Lower lobe of right lung (tissue), 2 donors: ENCODE measurements around the gene ANKRD52. TPM values are rescaled to one million over a fixed set of nuclear protein-coding genes. Genes with fewer than 3 reads are reported as not detected.
"Not testable (repeated sequence)": the region's sequence is repeated elsewhere in the genome, so short reads cannot be mapped to it uniquely, and the experiment has no call there.

ENCODE experiments used
- ATAC-seq, 2 donors: fragments of 200-7000 bp; cut with Tn5 transposase; one replicate each; pipeline ENCODE4 v1.9.1; 2020 to 2022; ENCODE audit warnings: mild to moderate bottlenecking in 2 of 2, moderate library complexity in 2 of 2
- DNase-seq: peaks from one replicate; pipeline ENCODE4 v3.0.0-alpha.2; 2020
- H3K27ac ChIP-seq: fragments of 200-600 bp; one replicate; pipeline ENCODE4 v1.8.0; 2022
- H3K27me3 ChIP-seq: fragments of 200-600 bp; one replicate; pipeline ENCODE4 v1.8.0; 2022; ENCODE audit warnings: low read depth
- H3K36me3 ChIP-seq: fragments of 200-600 bp; one replicate; pipeline ENCODE4 v1.8.0; 2022; ENCODE audit warnings: mild to moderate bottlenecking
- H3K4me1 ChIP-seq: fragments of 200-600 bp; one replicate; pipeline ENCODE4 v1.8.0; 2022
- H3K4me3 ChIP-seq: fragments of 200-600 bp; one replicate; pipeline ENCODE4 v1.8.0; 2022; ENCODE audit warnings: mild to moderate bottlenecking
- H3K9me3 ChIP-seq: fragments of 200-600 bp; one replicate; pipeline ENCODE4 v1.8.0; 2022
- intact Hi-C: fragments of 100-400 bp; cut with DNase I; formaldehyde crosslinking; loops from one replicate; pipeline ENCODE4 v1.11.0; 2022
- total RNA-seq: library from RNA; stranded (reverse); fragmentation: NEBNext Ultra II Directional; extraction: Animal tissue kit (Norgen Biotek cat#: 25700); gene quantifications from one replicate; pipeline ENCODE4 v1.2.1, GENCODE V29; 2021
- TF ChIP-seq, protein P1 (sequence below): fragments of 200-600 bp; IDR thresholded peaks from one replicate; pipeline ENCODE4 v1.8.0; 2022; ENCODE audit warnings: antibody characterized with exemption, mild to moderate bottlenecking
- donor health status: DM: no; HTN: yes; CAD: no; lungs with severe emphysema.

ANKRD52 gene
- total RNA-seq, 1 donor from 2014 or later, result 27.8 TPM

DNA sequence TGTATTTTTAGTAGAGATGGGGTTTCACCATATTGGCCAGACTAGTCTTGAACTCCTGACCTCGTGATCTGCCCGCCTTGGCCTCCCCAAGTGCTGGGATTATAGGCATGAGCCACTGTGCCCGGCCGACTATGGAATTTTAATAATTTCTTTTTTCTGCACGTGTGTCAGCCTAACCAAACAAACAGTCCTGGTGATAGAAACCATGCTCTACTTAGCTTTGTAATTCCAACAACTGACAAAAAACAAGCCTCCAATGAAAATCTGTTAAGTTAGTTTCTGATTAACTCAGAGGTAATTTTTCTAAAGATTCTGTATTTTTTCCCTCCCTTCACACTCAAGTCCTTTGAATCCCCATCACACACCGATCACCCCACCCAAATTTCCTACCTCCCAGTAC lies 23.8 kb upstream of the ANKRD52 start:
- intact Hi-C loops, result no loop called here
- DNase-seq, result no peak
- H3K9me3 ChIP-seq, result no peaks in the 10 kb centered on the region
- no peaks in the 10 kb centered on the region for H3K27me3 ChIP-seq
- peaks cover 18% of the 10 kb centered on the region for H3K4me1 ChIP-seq
- TF ChIP-seq, protein P1, sequence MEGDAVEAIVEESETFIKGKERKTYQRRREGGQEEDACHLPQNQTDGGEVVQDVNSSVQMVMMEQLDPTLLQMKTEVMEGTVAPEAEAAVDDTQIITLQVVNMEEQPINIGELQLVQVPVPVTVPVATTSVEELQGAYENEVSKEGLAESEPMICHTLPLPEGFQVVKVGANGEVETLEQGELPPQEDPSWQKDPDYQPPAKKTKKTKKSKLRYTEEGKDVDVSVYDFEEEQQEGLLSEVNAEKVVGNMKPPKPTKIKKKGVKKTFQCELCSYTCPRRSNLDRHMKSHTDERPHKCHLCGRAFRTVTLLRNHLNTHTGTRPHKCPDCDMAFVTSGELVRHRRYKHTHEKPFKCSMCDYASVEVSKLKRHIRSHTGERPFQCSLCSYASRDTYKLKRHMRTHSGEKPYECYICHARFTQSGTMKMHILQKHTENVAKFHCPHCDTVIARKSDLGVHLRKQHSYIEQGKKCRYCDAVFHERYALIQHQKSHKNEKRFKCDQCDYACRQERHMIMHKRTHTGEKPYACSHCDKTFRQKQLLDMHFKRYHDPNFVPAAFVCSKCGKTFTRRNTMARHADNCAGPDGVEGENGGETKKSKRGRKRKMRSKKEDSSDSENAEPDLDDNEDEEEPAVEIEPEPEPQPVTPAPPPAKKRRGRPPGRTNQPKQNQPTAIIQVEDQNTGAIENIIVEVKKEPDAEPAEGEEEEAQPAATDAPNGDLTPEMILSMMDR, result no peak
- H3K27ac ChIP-seq, result no peak overlapping the region
- no peak for ATAC-seq
- H3K4me3 ChIP-seq, result no peak overlapping the region
- H3K36me3 ChIP-seq, result peaks cover 96% of the 10 kb centered on the region

DNA sequence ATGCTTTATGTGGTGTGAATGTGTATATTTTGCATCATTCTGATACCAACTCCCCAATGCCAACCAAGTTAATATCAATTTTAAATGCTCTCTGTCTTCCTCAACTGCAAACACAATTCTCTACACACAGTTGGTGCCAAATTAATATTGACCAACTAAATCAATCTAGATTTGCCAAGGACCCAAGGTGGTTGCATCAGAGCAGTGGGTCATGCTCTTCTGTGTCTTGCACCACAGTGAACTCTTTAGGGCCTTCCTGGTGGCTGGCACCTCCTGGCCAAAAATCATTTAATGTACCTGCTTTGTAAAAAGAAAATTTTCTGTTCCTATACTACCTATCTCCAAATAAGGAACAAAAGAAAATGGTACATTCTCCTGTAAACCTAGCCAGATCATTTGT lies 22.7 kb upstream of the ANKRD52 start:
- DNase-seq (no peak), ATAC-seq (peak in 1 of 2 donors; percentile 66)
- H3K4me3 ChIP-seq, result no peak overlapping the region
- intact Hi-C loops, result no loop called here
- H3K27ac ChIP-seq, result no peak overlapping the region
- peaks cover 98% of the 10 kb centered on the region for H3K36me3 ChIP-seq
- H3K9me3 ChIP-seq, result no peaks in the 10 kb centered on the region
- H3K4me1 ChIP-seq, result peaks cover 6% of the 10 kb centered on the region
- TF ChIP-seq, protein P1, result no peak
- no peaks in the 10 kb centered on the region for H3K27me3 ChIP-seq

DNA sequence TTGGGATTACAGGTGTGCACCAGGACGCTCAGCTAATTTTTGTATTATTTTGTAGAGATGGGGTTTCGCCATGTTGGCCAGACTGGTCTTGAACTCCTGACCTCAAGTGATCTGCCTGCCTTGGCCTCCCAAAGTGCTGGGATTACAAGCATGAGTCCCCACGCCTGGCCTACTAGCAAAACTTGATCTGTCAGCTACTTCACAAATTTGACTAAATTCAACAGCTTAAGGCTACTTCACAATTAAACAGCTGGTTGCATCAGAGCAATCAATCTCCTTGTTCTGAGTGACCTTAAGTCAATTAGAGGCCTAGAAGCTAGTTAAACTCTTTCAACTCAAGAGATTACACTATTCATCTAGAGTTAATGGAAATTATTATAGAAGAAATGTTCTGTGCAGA lies 20.7 kb upstream of the ANKRD52 start:
- H3K4me1 ChIP-seq, result no peaks in the 10 kb centered on the region
- no peak for ATAC-seq
- DNase-seq, result no peak
- H3K27ac ChIP-seq, result no peak overlapping the region
- intact Hi-C loops, result no loop called here
- peaks cover 100% of the 10 kb centered on the region for H3K36me3 ChIP-seq
- no peak overlapping the region for H3K4me3 ChIP-seq
- H3K27me3 ChIP-seq, result no peaks in the 10 kb centered on the region
- no peaks in the 10 kb centered on the region for H3K9me3 ChIP-seq
- TF ChIP-seq, protein P1, result no peak

DNA sequence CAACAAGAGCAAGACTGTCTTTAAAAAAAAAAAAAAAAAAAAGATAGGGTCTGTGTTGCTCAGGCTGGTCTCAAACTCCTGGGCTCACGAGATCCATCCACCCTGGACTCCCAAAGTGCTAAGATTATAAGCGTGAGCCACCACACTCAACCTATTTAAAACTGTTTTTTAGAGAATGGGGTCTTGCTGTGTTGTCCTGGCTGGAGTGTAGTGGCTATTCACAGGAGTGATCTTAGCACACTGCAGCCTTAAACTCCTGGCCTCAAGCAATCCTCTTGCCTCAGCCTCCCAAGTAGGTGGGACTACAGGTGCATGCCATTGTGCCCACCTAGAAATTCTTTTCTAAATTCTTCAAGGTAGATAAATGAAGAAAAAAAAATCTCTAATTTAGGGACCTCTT lies 16.1 kb upstream of the ANKRD52 start:
- TF ChIP-seq, protein P1, result no peak
- H3K36me3 ChIP-seq, result peaks cover 100% of the 10 kb centered on the region

DNA sequence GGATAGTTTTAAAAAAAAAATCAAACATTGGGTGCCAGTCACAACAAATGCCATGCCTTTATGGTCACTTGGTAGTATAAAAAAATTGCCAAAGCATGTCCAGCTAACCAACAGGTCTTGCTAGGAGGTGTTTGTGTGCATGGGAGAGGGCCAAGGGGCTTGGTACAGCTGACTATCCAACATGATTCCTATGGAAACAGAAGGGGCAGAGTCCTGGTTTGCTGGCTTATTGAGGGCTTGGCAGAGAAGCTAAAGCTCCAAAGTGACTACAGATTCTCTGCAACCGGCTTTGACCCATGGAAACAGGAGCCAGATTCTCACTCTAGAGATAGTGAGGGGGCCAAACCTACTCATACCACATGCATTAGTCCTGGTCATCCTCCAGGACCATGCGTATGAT lies 14.3 kb upstream of the ANKRD52 start:
- DNase-seq, intact Hi-C loops: not testable (repeated sequence)
- peaks cover 86% of the 10 kb centered on the region for H3K36me3 ChIP-seq

More for the DNA sequence above, 16.1 kb upstream of the ANKRD52 start:
- intact Hi-C loops, result no loop called here
- ATAC-seq (no peak), DNase-seq (no peak)
- Histone ChIP-seq H3K4me3 (no peak overlapping the region), H3K27me3 (no peaks in the 10 kb centered on the region), H3K4me1 (no peaks in the 10 kb centered on the region), H3K9me3 (no peaks in the 10 kb centered on the region), H3K27ac (no peak overlapping the region)

DNA sequence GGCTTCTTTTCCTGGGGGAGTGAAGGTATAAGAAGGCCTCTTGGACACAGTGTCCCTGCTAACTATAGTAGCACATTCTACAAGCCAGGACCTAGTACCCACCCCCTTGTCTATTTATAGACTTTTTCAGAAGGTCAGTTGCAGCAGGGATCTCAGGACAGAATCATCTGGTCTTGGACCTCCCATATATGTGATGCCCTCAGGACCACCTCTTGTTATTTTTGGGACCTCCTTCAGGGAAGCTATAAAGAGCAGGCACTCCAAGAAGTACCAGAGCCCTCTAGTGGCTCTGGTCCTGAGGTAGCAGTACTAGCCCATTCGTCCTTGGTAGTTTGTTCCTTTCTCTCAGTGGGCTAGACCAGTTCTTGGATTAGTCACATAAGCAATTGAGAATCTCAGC lies 12.8 kb upstream of the ANKRD52 start:
- DNase-seq, result no peak

More for the DNA sequence above, 14.3 kb upstream of the ANKRD52 start:
- not testable (repeated sequence) for ATAC-seq, H3K27ac ChIP-seq, H3K4me1 ChIP-seq, H3K27me3 ChIP-seq, H3K4me3 ChIP-seq, H3K9me3 ChIP-seq

More for the DNA sequence above, 12.8 kb upstream of the ANKRD52 start:
- peaks cover 15% of the 10 kb centered on the region for H3K4me1 ChIP-seq
- H3K4me3 ChIP-seq, result no peak overlapping the region
- intact Hi-C loops, result no loop called here
- no peak for ATAC-seq
- H3K9me3 ChIP-seq, result no peaks in the 10 kb centered on the region
- peaks cover 72% of the 10 kb centered on the region for H3K36me3 ChIP-seq
- no peaks in the 10 kb centered on the region for H3K27me3 ChIP-seq
- TF ChIP-seq, protein P1, result peak; percentile 16
- no peak overlapping the region for H3K27ac ChIP-seq
